IMR-90 (cell line): ENCODE data around the gene ZNF385C.
"Not testable (repeated sequence)": the region's sequence is repeated elsewhere in the genome, so short reads cannot be mapped to it uniquely, and the experiment has no call there.

Source experiments
- CTCF ChIP-seq: conservative IDR thresholded peaks from 2 replicates; pipeline ENCODE4 v1.5.1; 2012; ENCODE audit warnings: mild to moderate bottlenecking, low read depth, low read length, improper control_type of control experiment
- MXI1 ChIP-seq: IDR thresholded peaks from 2 replicates; pipeline ENCODE4 v1.6.1; 2012; ENCODE audit warnings: low read depth, mild to moderate bottlenecking, low read length, moderate library complexity, borderline replicate concordance
- POLR2A ChIP-seq: IDR thresholded peaks from 2 replicates; pipeline ENCODE4 v1.6.1; 2012; ENCODE audit warnings: mild to moderate bottlenecking, low read depth, low read length
- RFX5 ChIP-seq: IDR thresholded peaks from 2 replicates; pipeline ENCODE4 v1.8.0; 2012; ENCODE audit warnings: low read depth, mild to moderate bottlenecking, low read length, moderate library complexity
- USF2 ChIP-seq: fragments of 150-350 bp; IDR thresholded peaks from 2 replicates; pipeline ENCODE4 v1.6.1; 2017; ENCODE audit warnings: mild to moderate bottlenecking, antibody characterized with exemption, low read length, low read depth

GRCh38 chr17:42143138-42143537 is 44.9 kb upstream of the ZNF385C start:
- TF ChIP-seq POLR2A, CTCF, USF2, RFX5, MXI1: not testable (repeated sequence)
